NCI-H524 treated with DMSO at 0.1 percent for 48 hours (cell line): ENCODE measurements around the gene FCSK.
A peak's percentile ranks its signal among the peaks of the same experiment; 100 is the strongest.
"Not testable (repeated sequence)": the region's sequence is repeated elsewhere in the genome, so short reads cannot be mapped to it uniquely, and the experiment has no call there.

Experiments used
- DNase-seq: peaks from one replicate; lab custom pipeline; 2025; lab: John Stamatoyannopoulos, UW

The FCSK gene

GRCh38 chr16:70432356-70432722 lies 22.1 kb upstream of the FCSK start:
- DNase-seq, result no peak

GRCh38 chr16:70432723-70433457 lies 21.5 kb upstream of the FCSK start:
- peak; percentile 56 for DNase-seq

GRCh38 chr16:70433458-70434103 lies 20.8 kb upstream of the FCSK start:
- no peak for DNase-seq

- no peak for DNase-seq
Observed at GRCh38 chr16:70434484-70435260, 19.7 kb upstream of the FCSK start.

GRCh38 chr16:70437017-70437581 lies 17.3 kb upstream of the FCSK start:
- peak; percentile 99 for DNase-seq

GRCh38 chr16:70437582-70438557 lies 16.5 kb upstream of the FCSK start:
- DNase-seq, result peak; percentile 13

- no peak for DNase-seq
Observed at GRCh38 chr16:70438585-70438968, 15.8 kb upstream of the FCSK start.

GRCh38 chr16:70438969-70439862 lies 15.2 kb upstream of the FCSK start, which contains the start of gene ST3GAL2:
ST3GAL2 (minus strand) TSS chr16:70439100; CDS start chr16:70398530, 40,570 bp downstream.
- DNase-seq, result peak; percentile 89

- no peak for DNase-seq
Observed at GRCh38 chr16:70440009-70440692, 14.2 kb upstream of the FCSK start.

GRCh38 chr16:70441406-70441990 lies 12.9 kb upstream of the FCSK start:
- DNase-seq, result no peak

- DNase-seq, result no peak
Observed at GRCh38 chr16:70442344-70442743, 12.1 kb upstream of the FCSK start.

GRCh38 chr16:70444249-70445063 lies 9.9 kb upstream of the FCSK start:
- DNase-seq, result no peak

GRCh38 chr16:70448075-70448474 lies 6.3 kb upstream of the FCSK start:
- DNase-seq, result no peak

- DNase-seq, result not testable (repeated sequence)
Observed at GRCh38 chr16:70450142-70451003, 4.0 kb upstream of the FCSK start.

GRCh38 chr16:70451004-70451340 lies 3.4 kb upstream of the FCSK start:
- DNase-seq, result not testable (repeated sequence)

- DNase-seq, result no peak
Observed at GRCh38 chr16:70453117-70453891, 1.1 kb upstream of the FCSK start.

GRCh38 chr16:70453892-70454221 lies 538 bp upstream of the FCSK start:
- no peak for DNase-seq
